Diencephalon (tissue), 1 donor: Measurements from ENCODE around the gene PLAA. TPM values are rescaled to one million over a fixed set of nuclear protein-coding genes. Genes with fewer than 3 reads are reported as not detected.

Experiments used
- small RNA-seq: library from RNA; depleted of rRNA; stranded (forward); fragments of <200 nt; gene quantifications from one replicate; pipeline ENCODE3, GENCODE V24; 2014
- total RNA-seq: library from RNA; depleted of rRNA; stranded (reverse); fragments of >200 nt; gene quantifications from one replicate; pipeline ENCODE4 v1.2.3, GENCODE V29; 2014

PLAA gene
- total RNA-seq = 52.4 TPM

DNA sequence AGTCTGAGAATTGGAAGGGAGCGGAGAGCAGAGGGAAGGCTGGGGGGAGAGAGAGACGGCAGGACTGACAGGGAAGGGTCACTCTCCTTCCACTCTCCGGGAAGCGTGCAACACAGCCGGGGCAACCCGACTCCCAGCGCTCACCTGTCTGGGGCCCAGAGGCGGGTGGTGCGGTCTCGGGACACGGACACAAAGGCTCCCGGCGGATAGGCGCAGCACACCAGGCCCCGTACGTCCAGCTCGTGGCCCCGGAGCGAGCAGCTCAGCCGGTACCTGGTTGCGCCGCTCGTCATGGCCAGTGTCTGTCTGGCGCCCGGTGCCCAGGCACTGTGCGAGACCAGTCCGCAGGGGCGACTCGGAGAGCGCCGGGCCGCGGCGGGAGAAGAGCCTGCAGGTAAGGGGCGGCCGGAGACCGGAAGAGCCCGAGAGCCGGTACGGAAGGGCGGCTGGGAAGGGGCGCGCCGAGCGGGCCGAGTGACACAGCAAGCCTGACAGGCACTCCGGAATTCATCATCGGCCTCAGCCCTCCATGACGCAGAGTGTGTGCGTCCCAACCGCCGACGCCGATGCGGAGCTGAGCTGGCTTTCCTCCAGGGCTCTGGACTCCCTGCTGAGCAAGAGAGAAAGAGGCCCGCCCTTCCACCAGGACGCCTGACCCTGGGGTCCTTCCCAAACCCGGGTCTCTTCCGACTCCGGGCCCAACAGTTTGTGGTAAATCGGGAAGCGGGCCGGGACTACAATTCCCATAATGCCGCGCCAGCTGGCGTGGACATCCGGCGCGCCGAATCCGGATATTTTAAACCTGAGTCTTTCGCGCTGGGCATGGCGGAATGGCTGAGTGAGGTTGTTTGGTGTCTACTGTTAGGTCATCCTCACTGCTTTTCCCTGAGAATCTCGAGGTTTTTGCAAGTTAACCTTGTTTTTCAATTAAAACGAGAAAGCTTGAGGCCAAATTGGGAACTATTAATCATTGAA is at the start of gene PLAA:
Gene PLAA, minus strand, starts transcription at position 490 of the 975 bp plus-strand sequence. Its CDS starts 197 bp downstream, at position 293.

DNA sequence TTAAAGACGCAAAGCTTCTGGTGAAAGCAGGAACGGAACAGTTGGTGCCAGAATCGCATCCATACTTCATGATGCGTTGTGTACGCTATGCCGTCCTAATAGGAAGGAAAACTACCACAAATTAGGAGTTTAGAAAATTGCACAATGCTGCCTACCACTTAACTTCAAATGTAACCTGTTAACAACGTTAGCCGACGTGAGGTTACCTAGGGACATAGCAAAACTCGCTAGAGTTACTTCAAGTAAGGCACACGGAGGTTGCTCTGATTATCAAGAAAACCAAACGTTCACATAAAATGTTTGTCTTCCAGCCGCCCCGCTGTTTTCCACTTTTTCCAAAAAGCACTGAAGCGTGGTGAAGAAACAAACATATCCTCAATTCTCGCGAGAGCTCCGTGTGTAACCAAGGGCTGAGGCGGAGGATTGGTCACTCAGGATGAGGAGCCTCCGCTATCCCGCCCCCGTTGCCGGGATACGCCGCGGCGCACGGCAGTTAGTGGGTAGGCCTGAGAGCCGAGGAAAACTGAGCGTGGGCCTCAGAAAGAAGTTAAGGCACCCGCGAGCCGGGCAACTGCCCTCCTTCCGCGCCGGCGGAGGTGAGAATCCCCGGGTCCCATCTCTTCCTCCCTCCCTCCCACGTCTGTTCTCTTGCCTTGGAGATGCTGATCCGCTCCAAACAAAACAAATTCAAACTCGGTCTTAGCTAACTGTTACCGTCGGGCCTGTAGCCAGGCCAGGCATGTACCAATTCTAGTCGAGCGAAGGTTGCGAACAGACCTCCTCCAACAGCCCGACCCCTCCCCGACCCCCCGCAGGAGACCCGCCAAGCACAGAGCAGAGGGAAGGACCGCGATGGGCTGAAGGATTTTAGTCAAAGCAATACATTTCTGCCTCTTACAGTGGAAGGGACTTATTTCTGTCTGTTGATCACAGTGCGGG is 9.1 kb upstream of the PLAA start, which contains the start of gene IFT74:
Gene IFT74, plus strand, starts transcription at position 492 of the 939 bp plus-strand sequence. CDS start 5,556 bp downstream, outside the sequence.

DNA sequence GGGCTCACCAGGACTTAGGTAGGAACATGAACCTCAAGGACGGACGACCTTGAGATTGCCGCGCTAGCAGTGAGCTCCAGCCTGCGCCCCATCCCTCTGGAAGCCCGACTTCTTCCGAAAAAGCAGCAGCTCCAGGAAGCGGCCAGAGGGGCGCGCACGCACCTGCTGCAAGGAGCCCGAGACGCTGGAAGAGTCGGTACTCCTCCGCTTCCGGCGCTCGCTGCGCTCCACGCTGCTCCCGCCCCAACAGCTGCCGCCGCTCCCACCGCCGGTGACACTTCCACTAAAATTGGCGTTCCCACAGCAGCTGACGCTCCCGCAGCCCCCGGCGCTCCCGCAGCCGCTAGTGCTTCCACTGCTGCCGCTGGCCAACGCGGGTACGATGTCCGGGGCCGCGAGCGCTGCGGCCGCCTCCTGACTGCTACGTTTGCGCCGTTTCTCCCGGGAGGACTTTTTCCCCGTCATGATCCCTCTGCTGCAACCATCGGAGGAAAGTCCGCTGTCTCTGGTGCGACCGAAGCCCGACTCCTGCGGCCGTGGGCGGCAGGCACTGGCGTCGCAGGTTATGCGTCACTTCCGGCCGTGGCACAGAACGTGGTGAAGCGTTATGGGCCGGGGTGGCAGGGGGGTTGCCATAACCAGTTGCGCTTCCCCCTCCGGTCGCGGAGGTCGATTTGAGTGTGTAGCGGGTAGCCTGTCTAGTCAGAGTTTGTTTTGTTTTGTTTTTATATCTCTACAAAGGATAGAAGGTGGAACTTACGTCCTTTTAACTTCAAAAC is 54.6 kb downstream of the PLAA start, which contains the start of gene CAAP1:
Gene CAAP1, minus strand, starts transcription at position 552 of the 779 bp plus-strand sequence. Its CDS starts 87 bp downstream, at position 465.

Small RNA genes lying within 50 kb of the gene (small RNA-seq; reads per million reads assigned to genes)
- gene RN7SL100P = not detected

Other genes with a start within 250 kb of the PLAA start
- 16.6 TPM for gene CAAP1, start 54.4 kb downstream of the PLAA start, total RNA-seq
- gene IFT74, start 9.2 kb upstream of the PLAA start, total RNA-seq = 22.6 TPM
- not detected for gene LRRC19, start 58.4 kb upstream of the PLAA start, total RNA-seq
- gene TEK, start 162.0 kb upstream of the PLAA start, total RNA-seq = 10.6 TPM